Liver (tissue), 9 donors: Measurements from ENCODE around the gene PTCH2. TPM values are rescaled to one million over a fixed set of nuclear protein-coding genes. Genes with fewer than 3 reads are reported as not detected.

ENCODE experiments used
- DNase-seq: peaks from one replicate; pipeline ENCODE4 v3.0.0-alpha.2; 2017; ENCODE audit warnings: low spot score
- H3K27ac ChIP-seq, 2 donors: one replicate each; pipeline ENCODE4 v1.7.0; 2013; ENCODE audit warnings: inconsistent platforms in 2 of 2, low read length in 2 of 2, control low read depth in 1 of 2, low read depth in 1 of 2, mild to moderate bottlenecking in 1 of 2
- H3K27me3 ChIP-seq, 4 donors: one replicate each; pipeline versions ENCODE4 v1.6.1 to v1.7.0; 2013; ENCODE audit warnings: low read length in 3 of 4, inconsistent platforms in 1 of 4, mild to moderate bottlenecking in 1 of 4, moderate library complexity in 1 of 4; ENCODE audit not compliant: control insufficient read depth in 4 of 4, insufficient read depth in 4 of 4
- H3K36me3 ChIP-seq, 4 donors: one replicate each; pipeline versions ENCODE4 v1.6.1 to v1.7.0; 2013; ENCODE audit warnings: low read length in 3 of 4, mild to moderate bottlenecking in 3 of 4, low read depth in 1 of 4, moderate library complexity in 1 of 4; ENCODE audit not compliant: control insufficient read depth in 4 of 4, insufficient read depth in 3 of 4
- H3K4me1 ChIP-seq, 4 donors: one replicate each; pipeline versions ENCODE4 v1.6.1 to v1.7.0; 2013; ENCODE audit warnings: low read length in 3 of 4, mild to moderate bottlenecking in 3 of 4, moderate library complexity in 1 of 4; ENCODE audit not compliant: control insufficient read depth in 4 of 4, insufficient read depth in 4 of 4
- H3K4me3 ChIP-seq, 3 donors: one replicate each; pipeline versions ENCODE4 v1.6.1 to v1.7.0; 2013; ENCODE audit warnings: low read length in 3 of 3, control low read depth in 1 of 3, low read depth in 1 of 3, mild to moderate bottlenecking in 1 of 3
- H3K9ac ChIP-seq, 2 donors: one replicate each; pipeline ENCODE4 v1.7.0; 2013; ENCODE audit warnings: low read length in 2 of 2, mild to moderate bottlenecking in 2 of 2, moderate library complexity in 2 of 2, control low read depth in 1 of 2, low read depth in 1 of 2
- H3K9me3 ChIP-seq, 4 donors: one replicate each; pipeline versions ENCODE4 v1.6.1 to v1.7.0; 2013; ENCODE audit warnings: low read length in 3 of 4; ENCODE audit not compliant: control insufficient read depth in 4 of 4
- EGR1 ChIP-seq, 2 donors: IDR thresholded peaks; 2 replicates each; pipeline ENCODE4 v1.6.1; 2016 to 2018; ENCODE audit warnings: antibody characterized with exemption in 2 of 2, low read depth in 2 of 2
- FOXA1 ChIP-seq: IDR thresholded peaks from 2 replicates; pipeline ENCODE4 v1.6.1; 2016; ENCODE audit warnings: antibody characterized with exemption
- FOXA2 ChIP-seq: IDR thresholded peaks from 2 replicates; pipeline ENCODE4 v1.6.1; 2016; ENCODE audit warnings: antibody characterized with exemption
- GABPA ChIP-seq, 2 donors: IDR thresholded peaks in 1 of 2; conservative IDR thresholded peaks in 1 of 2; 2 replicates each; pipeline ENCODE4 v1.6.1; 2016; ENCODE audit warnings: antibody characterized with exemption in 2 of 2, mild to moderate bottlenecking in 1 of 2, moderate library complexity in 1 of 2
- HNF4A ChIP-seq, 2 donors: conservative IDR thresholded peaks; 2 replicates each; pipeline ENCODE4 v1.6.1; 2016; ENCODE audit warnings: antibody characterized with exemption in 2 of 2, mild to moderate bottlenecking in 2 of 2
- HNF4G ChIP-seq: IDR thresholded peaks from 2 replicates; pipeline ENCODE4 v1.6.1; 2016; ENCODE audit warnings: antibody characterized with exemption
- JUND ChIP-seq, 2 donors: IDR thresholded peaks; 2 replicates each; pipeline ENCODE4 v1.6.1; 2016; ENCODE audit warnings: antibody characterized with exemption in 2 of 2
- NR2F2 ChIP-seq: IDR thresholded peaks from 2 replicates; pipeline ENCODE4 v1.6.1; 2016; ENCODE audit warnings: antibody characterized with exemption
- RAD21 ChIP-seq, 2 donors: IDR thresholded peaks; 2 replicates each; pipeline ENCODE4 v1.6.1; 2016; ENCODE audit warnings: antibody characterized with exemption in 2 of 2, mild to moderate bottlenecking in 2 of 2
- REST ChIP-seq: IDR thresholded peaks from 2 replicates; pipeline ENCODE4 v1.6.1; 2016; ENCODE audit warnings: antibody characterized with exemption, mild to moderate bottlenecking
- RXRA ChIP-seq, 2 donors: IDR thresholded peaks; 2 replicates each; pipeline ENCODE4 v1.6.1; 2017 to 2018; ENCODE audit warnings: antibody characterized with exemption in 2 of 2, mild to moderate bottlenecking in 1 of 2
- SP1 ChIP-seq: IDR thresholded peaks from 2 replicates; pipeline ENCODE4 v1.6.1; 2018; ENCODE audit warnings: antibody characterized with exemption, mild to moderate bottlenecking
- TAF1 ChIP-seq: conservative IDR thresholded peaks from 2 replicates; pipeline ENCODE4 v1.6.1; 2016; ENCODE audit warnings: antibody characterized with exemption, mild to moderate bottlenecking
- YY1 ChIP-seq: IDR thresholded peaks from 2 replicates; pipeline ENCODE4 v1.6.1; 2016; ENCODE audit warnings: antibody characterized with exemption, mild to moderate bottlenecking
- ZBTB33 ChIP-seq: IDR thresholded peaks from 2 replicates; pipeline ENCODE4 v1.6.1; 2016; ENCODE audit warnings: antibody characterized with exemption
- WGBS: extraction: QIAGEN DNeasy Blood & Tissue Kit; methylation state at CpG from one replicate; pipeline ENCODE4 v1.1.7; 2013; 5-methylcytosine and 5-hydroxymethylcytosine counted together
- polyA plus RNA-seq, 2 donors: library from polyadenylated mRNA; stranded (reverse) in 1 of 2; unstranded in 1 of 2; fragments of 200-250 nt in 1 of 2; fragments of >200 nt in 1 of 2; fragmentation: Nextera tagmentation in 1 of 2; extraction: Ambion mirVana in 1 of 2; gene quantifications; one replicate each; pipeline versions ENCODE4 v1.2.1 to v1.2.3, GENCODE V29; 2013 to 2015
- total RNA-seq, 2 donors: library from RNA; depleted of rRNA; stranded (reverse); fragments of >200 nt; gene quantifications; one replicate each; pipeline ENCODE4 v1.2.3, GENCODE V29; 2014
- TF ChIP-seq, protein P1 (sequence below): IDR thresholded peaks from 2 replicates; pipeline ENCODE4 v1.6.1; 2016; ENCODE audit warnings: antibody characterized with exemption
- TF ChIP-seq, protein P2 (sequence below): fragments of 150-350 bp; IDR thresholded peaks from 2 replicates; pipeline ENCODE4 v1.5.1; 2017; ENCODE audit warnings: improper control_type of control experiment, low read depth, low read length; ENCODE audit not compliant: missing input control
- donor health status: healthy.
- donor health status: healthy.
- donor health status: healthy.
- donor health status: healthy.
- donor health status: healthy.

The PTCH2 gene
- total and polyA plus RNA-seq, 4 donors, result 0.14 to 0.24 (median 0.16) TPM

- TF ChIP-seq FOXA1 (no peak), JUND (IDR thresholded peaks at IDR 0.05) (no peak), RXRA (IDR thresholded peaks at IDR 0.05) (no peak), YY1 (no peak), EGR1 (IDR thresholded peaks at IDR 0.05; ENCODE audit: low read depth in 2 of 2) (no peak), HNF4G (no peak), FOXA2 (no peak), HNF4A (conservative IDR thresholded peaks at IDR 0.05) (no peak), REST (no peak), ZBTB33 (no peak), SP1 (no peak), TAF1 (no peak), RAD21 (IDR thresholded peaks at IDR 0.05) (no peak), GABPA (IDR thresholded peaks at IDR 0.05 in 1 of 2, conservative IDR thresholded peaks at IDR 0.05 in 1 of 2) (no peak), NR2F2 (no peak)
- TF ChIP-seq, protein P1, sequence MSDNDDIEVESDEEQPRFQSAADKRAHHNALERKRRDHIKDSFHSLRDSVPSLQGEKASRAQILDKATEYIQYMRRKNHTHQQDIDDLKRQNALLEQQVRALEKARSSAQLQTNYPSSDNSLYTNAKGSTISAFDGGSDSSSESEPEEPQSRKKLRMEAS, result no peak
- TF ChIP-seq, protein P2, sequence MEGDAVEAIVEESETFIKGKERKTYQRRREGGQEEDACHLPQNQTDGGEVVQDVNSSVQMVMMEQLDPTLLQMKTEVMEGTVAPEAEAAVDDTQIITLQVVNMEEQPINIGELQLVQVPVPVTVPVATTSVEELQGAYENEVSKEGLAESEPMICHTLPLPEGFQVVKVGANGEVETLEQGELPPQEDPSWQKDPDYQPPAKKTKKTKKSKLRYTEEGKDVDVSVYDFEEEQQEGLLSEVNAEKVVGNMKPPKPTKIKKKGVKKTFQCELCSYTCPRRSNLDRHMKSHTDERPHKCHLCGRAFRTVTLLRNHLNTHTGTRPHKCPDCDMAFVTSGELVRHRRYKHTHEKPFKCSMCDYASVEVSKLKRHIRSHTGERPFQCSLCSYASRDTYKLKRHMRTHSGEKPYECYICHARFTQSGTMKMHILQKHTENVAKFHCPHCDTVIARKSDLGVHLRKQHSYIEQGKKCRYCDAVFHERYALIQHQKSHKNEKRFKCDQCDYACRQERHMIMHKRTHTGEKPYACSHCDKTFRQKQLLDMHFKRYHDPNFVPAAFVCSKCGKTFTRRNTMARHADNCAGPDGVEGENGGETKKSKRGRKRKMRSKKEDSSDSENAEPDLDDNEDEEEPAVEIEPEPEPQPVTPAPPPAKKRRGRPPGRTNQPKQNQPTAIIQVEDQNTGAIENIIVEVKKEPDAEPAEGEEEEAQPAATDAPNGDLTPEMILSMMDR, result no peak
Observed at GRCh38 chr1:44855742-44856141, 12.7 kb upstream of the PTCH2 start.

GRCh38 chr1:44854970-44855369 lies 11.9 kb upstream of the PTCH2 start:
- no peaks in the 10 kb centered on the region for H3K9me3 ChIP-seq
- H3K4me1 ChIP-seq, result no peaks in the 10 kb centered on the region
- H3K27me3 ChIP-seq, result no peaks in the 10 kb centered on the region
- no peak overlapping the region for H3K27ac ChIP-seq
- DNase-seq, result no peak
- no peak overlapping the region for H3K9ac ChIP-seq
- peaks cover 0 to 11% (median 5%) of the 10 kb centered on the region in 4 donors for H3K36me3 ChIP-seq
- WGBS, result 84% methylated on average over 1 of the region's 1 CpG
- TF ChIP-seq TAF1 (no peak), FOXA1 (no peak)
- TF ChIP-seq, protein P1, result no peak
- no peak overlapping the region for H3K4me3 ChIP-seq

More at GRCh38 chr1:44855742-44856141, 12.7 kb upstream of the PTCH2 start:
- H3K4me1 ChIP-seq, result no peaks in the 10 kb centered on the region
- WGBS, result 82% methylated on average over 7 of the region's 7 CpGs
- H3K4me3 ChIP-seq, result no peak overlapping the region
- H3K27me3 ChIP-seq, result no peaks in the 10 kb centered on the region
- no peak for DNase-seq
- no peaks in the 10 kb centered on the region for H3K9me3 ChIP-seq
- H3K36me3 ChIP-seq, result peaks cover 0 to 7% (median 4%) of the 10 kb centered on the region in 4 donors
- no peak overlapping the region for H3K9ac ChIP-seq
- no peak overlapping the region for H3K27ac ChIP-seq
